Uterus (tissue), 4 donors: ENCODE data around the gene CYP2R1. TPM values are rescaled to one million over a fixed set of nuclear protein-coding genes. Genes with fewer than 3 reads are reported as not detected.
A peak's percentile ranks its signal among the peaks of the same experiment; 100 is the strongest.

Experiments
- DNase-seq, 2 donors: peaks; one replicate each; pipeline ENCODE4 v3.0.0-alpha.2; 2019 to 2020
- H3K27ac ChIP-seq, 2 donors: fragments of 200-600 bp; sonication (generic); 1 replicate in 1 of 2; 2 replicates in 1 of 2; pipeline ENCODE4 v1.5.1; 2016 to 2018
- H3K27me3 ChIP-seq, 2 donors: fragments of 200-600 bp; sonication (generic); one replicate each; pipeline ENCODE4 v1.5.1; 2018 to 2019; ENCODE audit warnings: control low read depth in 1 of 2
- H3K36me3 ChIP-seq, 2 donors: fragments of 200-600 bp; sonication (generic); one replicate each; pipeline ENCODE4 v1.5.1; 2019; ENCODE audit warnings: control low read depth in 1 of 2
- H3K4me1 ChIP-seq, 2 donors: fragments of 200-600 bp; sonication (generic); one replicate each; pipeline ENCODE4 v1.5.1; 2018 to 2019; ENCODE audit warnings: control low read depth in 1 of 2
- H3K4me3 ChIP-seq, 2 donors: fragments of 200-600 bp; sonication (generic); 1 replicate in 1 of 2; 2 replicates in 1 of 2; pipeline ENCODE4 v1.5.1; 2018 to 2019; ENCODE audit warnings: mild to moderate bottlenecking in 1 of 2
- H3K9me3 ChIP-seq, 2 donors: fragments of 200-600 bp; sonication (generic); one replicate each; pipeline ENCODE4 v1.5.1; 2019; ENCODE audit warnings: control low read depth in 1 of 2
- POLR2A ChIP-seq, 2 donors: fragments of 450-650 bp; IDR thresholded peaks; one replicate each; pipeline ENCODE4 v1.6.1; 2016; ENCODE audit warnings: antibody characterized with exemption in 2 of 2, mild to moderate bottlenecking in 1 of 2, moderate library complexity in 1 of 2
- intact Hi-C: fragments of 100-400 bp; cut with DNase I; formaldehyde crosslinking; loops from one replicate; pipeline ENCODE4 v1.15.1; 2023; ENCODE audit warnings: low total_unique reads
- total RNA-seq, 4 donors: library from RNA; depleted of rRNA in 3 of 4; stranded (reverse); fragments of >200 nt in 3 of 4; gene quantifications; one replicate each; pipeline versions ENCODE4 v1.1.0 to v1.2.4, GENCODE V29; 2014 to 2023
- TF ChIP-seq, protein P1 (sequence below), 4 experiments: fragments of 200-600 bp in 2 of 4; fragments of 450-650 bp in 2 of 4; sonication (generic) in 2 of 4; IDR thresholded peaks; one replicate each; pipeline ENCODE4 v1.5.1; 2016 to 2019; ENCODE audit warnings: antibody characterized with exemption in 4 of 4, mild to moderate bottlenecking in 2 of 4, moderate library complexity in 1 of 4
- donor health status: DM: yes; HTN: yes; CAD: no.

The CYP2R1 gene, protein sequence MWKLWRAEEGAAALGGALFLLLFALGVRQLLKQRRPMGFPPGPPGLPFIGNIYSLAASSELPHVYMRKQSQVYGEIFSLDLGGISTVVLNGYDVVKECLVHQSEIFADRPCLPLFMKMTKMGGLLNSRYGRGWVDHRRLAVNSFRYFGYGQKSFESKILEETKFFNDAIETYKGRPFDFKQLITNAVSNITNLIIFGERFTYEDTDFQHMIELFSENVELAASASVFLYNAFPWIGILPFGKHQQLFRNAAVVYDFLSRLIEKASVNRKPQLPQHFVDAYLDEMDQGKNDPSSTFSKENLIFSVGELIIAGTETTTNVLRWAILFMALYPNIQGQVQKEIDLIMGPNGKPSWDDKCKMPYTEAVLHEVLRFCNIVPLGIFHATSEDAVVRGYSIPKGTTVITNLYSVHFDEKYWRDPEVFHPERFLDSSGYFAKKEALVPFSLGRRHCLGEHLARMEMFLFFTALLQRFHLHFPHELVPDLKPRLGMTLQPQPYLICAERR
- total RNA-seq: 10 to 100 TPM in 3 of 4 donors, 1 to 10 TPM in 1; 5.6 to 20.6 (median 12.9) TPM

DNA sequence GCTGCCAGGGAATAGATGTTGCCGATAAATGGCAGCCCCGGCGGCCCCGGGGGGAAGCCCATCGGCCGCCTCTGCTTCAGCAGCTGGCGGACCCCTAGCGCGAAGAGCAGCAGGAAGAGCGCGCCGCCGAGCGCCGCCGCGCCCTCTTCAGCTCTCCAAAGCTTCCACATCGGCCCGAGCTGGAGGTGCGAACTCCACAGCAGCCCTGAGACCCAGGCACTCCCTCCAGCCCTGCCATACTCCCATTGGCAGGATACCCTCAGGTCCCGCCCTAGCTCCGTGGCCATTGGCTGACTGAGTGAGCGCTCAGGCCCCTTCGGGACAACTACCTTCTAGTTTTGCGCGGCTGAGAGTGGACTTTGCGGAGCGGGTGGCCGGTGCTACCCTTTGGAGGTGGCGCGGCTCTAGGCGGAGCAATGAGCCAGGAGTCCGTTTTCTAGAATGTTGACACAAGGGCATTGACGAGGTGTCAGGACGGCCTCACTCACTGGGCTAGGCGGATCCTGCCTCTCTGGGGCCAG lies at the start of gene CYP2R1:
TSS of gene CYP2R1 (minus strand) at position 196 of the 521 bp plus-strand sequence. CDS start at position 170, 26 bp downstream.
- no peaks in the 10 kb centered on the region for H3K4me1 ChIP-seq
- H3K9me3 ChIP-seq: no peaks in the 10 kb centered on the region
- H3K36me3 ChIP-seq: no peaks in the 10 kb centered on the region
- peak; percentile 10 to 36 for TF ChIP-seq POLR2A (IDR thresholded peaks at IDR 0.05)
- TF ChIP-seq, protein P1, sequence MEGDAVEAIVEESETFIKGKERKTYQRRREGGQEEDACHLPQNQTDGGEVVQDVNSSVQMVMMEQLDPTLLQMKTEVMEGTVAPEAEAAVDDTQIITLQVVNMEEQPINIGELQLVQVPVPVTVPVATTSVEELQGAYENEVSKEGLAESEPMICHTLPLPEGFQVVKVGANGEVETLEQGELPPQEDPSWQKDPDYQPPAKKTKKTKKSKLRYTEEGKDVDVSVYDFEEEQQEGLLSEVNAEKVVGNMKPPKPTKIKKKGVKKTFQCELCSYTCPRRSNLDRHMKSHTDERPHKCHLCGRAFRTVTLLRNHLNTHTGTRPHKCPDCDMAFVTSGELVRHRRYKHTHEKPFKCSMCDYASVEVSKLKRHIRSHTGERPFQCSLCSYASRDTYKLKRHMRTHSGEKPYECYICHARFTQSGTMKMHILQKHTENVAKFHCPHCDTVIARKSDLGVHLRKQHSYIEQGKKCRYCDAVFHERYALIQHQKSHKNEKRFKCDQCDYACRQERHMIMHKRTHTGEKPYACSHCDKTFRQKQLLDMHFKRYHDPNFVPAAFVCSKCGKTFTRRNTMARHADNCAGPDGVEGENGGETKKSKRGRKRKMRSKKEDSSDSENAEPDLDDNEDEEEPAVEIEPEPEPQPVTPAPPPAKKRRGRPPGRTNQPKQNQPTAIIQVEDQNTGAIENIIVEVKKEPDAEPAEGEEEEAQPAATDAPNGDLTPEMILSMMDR (IDR thresholded peaks at IDR 0.05): no peak
- H3K27ac ChIP-seq: peak within 1 kb of the TSS; percentile 69 to 86
- H3K27me3 ChIP-seq: no peaks in the 10 kb centered on the region
- peak; percentile 92 to 93 for DNase-seq
- intact Hi-C loops: no loop called here
- H3K4me3 ChIP-seq: peak within 1 kb of the TSS; percentile 48 to 52

DNA sequence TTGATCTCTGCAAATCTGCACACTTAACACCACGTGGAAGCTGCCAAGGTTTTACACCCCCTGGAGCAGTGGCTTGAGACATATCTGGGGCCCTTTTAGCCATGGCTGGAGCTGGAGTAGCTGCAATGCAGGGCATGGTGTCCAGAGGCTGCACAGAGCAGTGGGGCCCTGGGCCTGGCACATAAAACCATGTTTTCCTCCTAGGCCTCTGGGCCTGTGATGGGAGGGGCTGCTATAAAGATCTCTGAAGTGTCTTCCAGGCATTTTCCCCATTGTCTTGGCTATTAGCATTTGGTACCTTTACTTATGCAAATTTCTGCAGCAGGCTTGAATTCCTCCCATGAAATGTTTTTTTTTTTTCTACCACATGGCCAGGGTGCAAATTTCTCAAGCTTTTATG lies 46.9 kb upstream of the CYP2R1 start:
- no peak for DNase-seq
- no peak for TF ChIP-seq POLR2A (IDR thresholded peaks at IDR 0.05)
- TF ChIP-seq, protein P1 (IDR thresholded peaks at IDR 0.05): no peak
- no peaks in the 10 kb centered on the region for H3K36me3 ChIP-seq
- H3K27me3 ChIP-seq: no peaks in the 10 kb centered on the region
- no peak overlapping the region for H3K4me3 ChIP-seq
- intact Hi-C loops: no loop called here
- H3K9me3 ChIP-seq: no peaks in the 10 kb centered on the region
- no peak overlapping the region for H3K27ac ChIP-seq
- H3K4me1 ChIP-seq: no peaks in the 10 kb centered on the region

DNA sequence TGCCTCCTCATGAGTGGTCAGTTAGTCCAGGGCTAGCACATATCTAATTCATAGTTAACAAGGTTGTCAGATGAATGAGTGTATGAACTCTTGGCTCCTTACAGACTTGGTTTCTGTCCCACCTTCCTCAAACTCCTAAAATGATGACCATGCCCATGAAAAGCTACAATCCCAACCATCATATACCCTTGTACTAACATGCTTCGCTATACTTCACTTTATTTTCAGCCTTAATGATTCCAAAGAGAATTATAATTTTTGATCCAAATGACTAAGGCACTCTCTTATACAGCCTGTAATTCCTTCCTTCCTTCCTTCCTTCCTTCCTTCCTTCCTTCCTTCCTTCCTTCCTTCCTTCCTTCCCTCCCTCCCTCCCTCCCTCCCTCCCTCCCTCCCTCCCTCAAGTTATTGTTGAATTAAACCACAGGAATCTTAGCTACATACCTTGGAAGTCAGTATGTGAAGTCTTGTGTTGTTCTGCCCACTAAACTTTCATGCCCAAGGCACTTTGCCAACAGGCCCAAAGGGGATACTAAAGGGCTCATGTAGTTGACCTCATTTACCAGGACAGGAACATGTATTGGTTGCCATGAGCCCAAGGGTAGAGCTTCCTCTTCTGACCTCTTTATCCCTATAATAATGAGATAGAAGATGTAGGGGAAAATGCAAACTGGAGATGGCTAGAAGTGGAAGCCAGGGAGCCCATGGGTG lies 42.8 kb upstream of the CYP2R1 start:
- no peak overlapping the region for H3K4me3 ChIP-seq
- DNase-seq: no peak
- H3K27ac ChIP-seq: no peak overlapping the region
- no peaks in the 10 kb centered on the region for H3K36me3 ChIP-seq
- no peaks in the 10 kb centered on the region for H3K4me1 ChIP-seq
- no peaks in the 10 kb centered on the region for H3K9me3 ChIP-seq
- H3K27me3 ChIP-seq: no peaks in the 10 kb centered on the region
- intact Hi-C loops: no loop called here
- no peak for TF ChIP-seq POLR2A (IDR thresholded peaks at IDR 0.05)
- TF ChIP-seq, protein P1 (IDR thresholded peaks at IDR 0.05): no peak

DNA sequence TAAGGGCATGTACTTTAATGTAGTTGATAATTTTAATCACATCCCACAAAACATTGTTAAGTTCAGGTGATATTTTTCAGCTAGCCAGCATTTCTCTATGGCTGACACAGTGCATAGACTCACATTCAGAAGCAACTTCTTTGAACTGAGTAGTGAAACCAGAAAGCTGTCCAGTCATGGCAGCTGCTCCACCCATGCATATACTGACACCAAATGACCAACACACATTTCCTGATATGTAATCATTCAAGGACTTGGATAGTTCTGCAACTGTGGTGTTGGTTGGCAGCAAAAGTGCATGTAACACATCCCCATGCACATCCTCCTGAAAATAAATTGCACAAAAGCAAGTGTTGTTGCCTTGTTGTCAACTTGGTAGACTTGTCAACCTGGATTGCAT lies 40.4 kb upstream of the CYP2R1 start:
- Histone ChIP-seq H3K27me3 (no peaks in the 10 kb centered on the region), H3K36me3 (no peaks in the 10 kb centered on the region), H3K27ac (no peak overlapping the region), H3K4me3 (no peak overlapping the region), H3K9me3 (no peaks in the 10 kb centered on the region), H3K4me1 (no peaks in the 10 kb centered on the region)
- no peak for DNase-seq
- intact Hi-C loops: no loop called here
- TF ChIP-seq, protein P1 (IDR thresholded peaks at IDR 0.05): no peak
- no peak for TF ChIP-seq POLR2A (IDR thresholded peaks at IDR 0.05)
